IPS-18a (cell line): Measurements from ENCODE around the gene TDRD12.
"Not testable (repeated sequence)": the region's sequence is repeated elsewhere in the genome, so short reads cannot be mapped to it uniquely, and the experiment has no call there.

ENCODE experiments used
- H3K27ac ChIP-seq: one replicate; pipeline ENCODE4 v1.5.1; 2013; ENCODE audit warnings: low read length
- H3K27me3 ChIP-seq: one replicate; pipeline ENCODE4 v1.6.1; 2013; ENCODE audit warnings: mild to moderate bottlenecking, low read length; ENCODE audit not compliant: control insufficient read depth, insufficient read depth
- H3K36me3 ChIP-seq: one replicate; pipeline ENCODE4 v1.6.1; 2013; ENCODE audit warnings: low read depth, low read length; ENCODE audit not compliant: control insufficient read depth
- H3K4me1 ChIP-seq: one replicate; pipeline ENCODE4 v1.6.1; 2013; ENCODE audit warnings: low read depth, low read length; ENCODE audit not compliant: control insufficient read depth
- H3K4me3 ChIP-seq: one replicate; pipeline ENCODE4 v1.5.1; 2013; ENCODE audit warnings: low read length
- H3K9ac ChIP-seq: one replicate; pipeline ENCODE4 v1.6.1; 2013; ENCODE audit warnings: mild to moderate bottlenecking, low read length, moderate library complexity
- H3K9me3 ChIP-seq: one replicate; pipeline ENCODE4 v1.6.1; 2013; ENCODE audit warnings: low read depth, low read length; ENCODE audit not compliant: control insufficient read depth

TDRD12 gene

DNA sequence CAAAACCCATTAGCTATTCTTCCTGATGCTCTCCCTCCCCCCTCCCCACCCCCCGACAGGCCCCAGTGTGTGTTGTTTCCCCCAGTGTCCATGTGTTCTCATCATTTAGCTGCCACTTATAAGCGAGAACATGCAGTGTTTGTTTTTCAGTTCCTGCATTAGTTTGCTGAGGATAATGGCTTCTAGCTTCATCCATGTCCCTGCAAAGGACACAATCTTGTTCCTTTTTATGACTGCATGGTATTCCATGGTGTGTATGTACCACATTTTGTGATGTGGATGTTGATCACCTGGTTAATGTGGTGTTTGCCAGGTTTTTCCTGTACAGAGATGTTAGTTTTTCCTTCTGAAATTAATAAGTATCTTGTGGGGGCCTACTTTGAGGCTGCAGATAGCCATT lies 31.5 kb downstream of the TDRD12 start:
- H3K4me3 ChIP-seq = no peak overlapping the region
- no peak overlapping the region for H3K9ac ChIP-seq
- H3K27me3 ChIP-seq = no peaks in the 10 kb centered on the region
- no peaks in the 10 kb centered on the region for H3K36me3 ChIP-seq
- no peaks in the 10 kb centered on the region for H3K4me1 ChIP-seq
- H3K27ac ChIP-seq = no peak overlapping the region
- H3K9me3 ChIP-seq = no peaks in the 10 kb centered on the region

DNA sequence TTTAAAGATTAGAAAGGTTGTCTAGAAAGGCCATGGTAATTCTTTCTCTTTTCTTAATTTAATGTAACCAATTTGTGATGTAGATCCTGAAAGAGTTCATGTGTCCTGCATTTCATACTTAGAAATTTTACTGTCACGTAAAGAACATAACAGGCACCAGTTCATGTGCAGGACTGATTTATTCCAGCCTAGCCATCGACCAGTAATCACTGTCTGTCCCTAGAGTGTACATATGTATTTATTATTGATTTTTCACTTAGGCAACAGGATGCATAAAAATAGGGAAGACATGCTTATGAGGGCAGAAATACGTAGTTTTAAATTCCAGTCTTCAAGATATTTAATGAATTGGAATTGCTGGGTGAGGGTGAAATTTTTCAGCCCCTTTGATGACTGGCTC lies 37.6 kb downstream of the TDRD12 start:
- Histone ChIP-seq H3K4me1 (no peaks in the 10 kb centered on the region), H3K9ac (no peak overlapping the region), H3K27ac (no peak overlapping the region), H3K36me3 (no peaks in the 10 kb centered on the region), H3K4me3 (no peak overlapping the region), H3K9me3 (no peaks in the 10 kb centered on the region), H3K27me3 (no peaks in the 10 kb centered on the region)

DNA sequence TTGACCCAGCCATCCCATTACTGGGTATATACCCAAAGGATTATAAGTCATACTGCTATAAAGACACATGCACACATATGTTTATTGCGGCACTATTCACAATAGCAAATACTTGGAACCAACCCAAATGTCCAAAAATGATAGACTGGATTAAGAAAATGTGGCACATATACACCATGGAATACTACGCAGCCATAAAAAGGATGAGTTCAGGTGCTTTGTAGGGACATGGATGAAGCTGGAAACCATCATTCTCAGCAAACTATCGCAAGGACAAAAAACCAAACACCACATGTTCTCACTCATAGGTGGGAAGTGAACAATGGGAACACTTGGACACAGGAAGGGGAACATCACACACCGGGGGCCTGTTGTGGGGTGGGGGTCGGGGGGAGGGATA lies 45.8 kb downstream of the TDRD12 start:
- not testable (repeated sequence) for H3K27ac ChIP-seq, H3K4me1 ChIP-seq, H3K9ac ChIP-seq, H3K4me3 ChIP-seq, H3K9me3 ChIP-seq, H3K27me3 ChIP-seq, H3K36me3 ChIP-seq

DNA sequence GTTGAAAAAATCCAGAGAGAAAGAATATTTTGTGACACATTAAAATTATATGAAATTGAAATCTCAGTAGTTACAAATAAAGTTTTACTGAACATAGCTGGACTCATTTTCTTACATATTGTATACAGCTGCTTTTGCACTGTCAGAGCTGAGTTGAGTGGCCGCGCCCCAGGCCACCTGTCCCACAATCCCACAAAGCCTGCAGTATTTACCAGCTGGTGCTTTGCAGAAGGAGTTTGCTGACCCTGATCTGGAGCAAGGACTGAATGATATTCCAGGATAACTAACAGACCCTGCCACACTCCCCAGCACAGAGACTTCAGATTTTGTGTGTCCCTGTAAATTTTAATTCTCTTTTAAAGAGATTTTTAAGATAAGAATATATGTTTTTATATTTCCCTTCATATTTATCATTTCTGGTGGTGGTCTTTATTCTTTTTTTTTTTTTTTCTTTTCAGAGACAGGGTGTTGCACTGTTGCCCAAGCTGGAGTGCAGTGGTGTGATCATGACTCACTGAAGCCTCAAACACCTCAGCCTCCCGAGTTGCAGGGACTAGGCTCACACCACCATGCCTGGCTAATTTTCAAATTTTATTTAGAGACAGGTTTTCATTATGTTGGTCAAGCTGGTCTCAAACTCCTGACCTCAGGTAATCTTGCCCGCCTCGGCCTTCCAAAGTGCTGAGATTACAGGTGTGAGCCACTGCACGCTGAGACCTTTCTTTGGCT lies 48.5 kb downstream of the TDRD12 start:
- no peak overlapping the region for H3K27ac ChIP-seq
- no peaks in the 10 kb centered on the region for H3K9me3 ChIP-seq

DNA sequence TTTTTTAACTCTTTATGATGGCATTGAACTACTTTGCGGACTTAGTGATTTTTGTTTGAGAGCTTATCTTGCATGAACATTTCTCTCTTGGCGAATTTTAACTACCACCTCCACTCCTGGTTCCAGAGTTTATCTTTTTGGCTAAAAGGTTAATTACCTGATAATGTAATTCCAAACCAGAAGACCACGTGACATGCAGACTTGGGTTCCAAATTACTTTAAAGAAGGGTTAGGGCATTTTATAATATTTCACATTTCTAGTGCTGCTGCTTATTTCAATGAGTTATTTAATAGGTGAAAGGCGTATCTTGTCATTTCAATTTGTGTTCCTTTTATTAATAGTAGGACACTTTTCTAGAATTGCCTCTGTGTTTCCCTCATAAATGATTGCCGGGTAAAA lies 52.0 kb downstream of the TDRD12 start:
- H3K4me1 ChIP-seq = no peaks in the 10 kb centered on the region
- H3K27ac ChIP-seq = no peak overlapping the region
- H3K9me3 ChIP-seq = no peaks in the 10 kb centered on the region
- no peak overlapping the region for H3K9ac ChIP-seq
- H3K27me3 ChIP-seq = no peaks in the 10 kb centered on the region
- H3K4me3 ChIP-seq = no peak overlapping the region
- no peaks in the 10 kb centered on the region for H3K36me3 ChIP-seq

More for the DNA sequence above, 48.5 kb downstream of the TDRD12 start:
- Histone ChIP-seq H3K27me3 (no peaks in the 10 kb centered on the region), H3K36me3 (no peaks in the 10 kb centered on the region), H3K9ac (no peak overlapping the region), H3K4me3 (no peak overlapping the region), H3K4me1 (no peaks in the 10 kb centered on the region)

DNA sequence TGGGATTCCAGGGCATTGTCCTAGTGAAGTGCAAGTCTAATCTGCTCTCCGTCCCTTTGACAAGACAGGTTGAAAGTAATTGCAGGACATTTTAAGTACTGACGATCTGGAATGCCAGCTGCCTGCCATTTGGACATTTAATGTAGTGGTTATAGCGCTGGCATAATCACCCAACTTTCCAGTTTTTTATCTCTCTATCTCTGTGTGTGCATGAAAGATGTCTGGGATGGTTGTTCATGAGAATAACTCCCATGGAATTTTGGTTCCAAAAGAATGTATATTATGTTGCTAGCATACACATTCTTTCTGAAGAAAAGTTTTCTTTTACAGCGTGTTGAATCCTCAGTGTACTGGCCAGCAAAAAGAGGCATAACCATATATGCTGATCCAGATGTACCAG lies 53.6 kb downstream of the TDRD12 start:
- H3K27me3 ChIP-seq = no peaks in the 10 kb centered on the region
- no peaks in the 10 kb centered on the region for H3K36me3 ChIP-seq
- no peaks in the 10 kb centered on the region for H3K9me3 ChIP-seq
- H3K4me3 ChIP-seq = no peak overlapping the region
- H3K27ac ChIP-seq = no peak overlapping the region
- no peak overlapping the region for H3K9ac ChIP-seq
- no peaks in the 10 kb centered on the region for H3K4me1 ChIP-seq

DNA sequence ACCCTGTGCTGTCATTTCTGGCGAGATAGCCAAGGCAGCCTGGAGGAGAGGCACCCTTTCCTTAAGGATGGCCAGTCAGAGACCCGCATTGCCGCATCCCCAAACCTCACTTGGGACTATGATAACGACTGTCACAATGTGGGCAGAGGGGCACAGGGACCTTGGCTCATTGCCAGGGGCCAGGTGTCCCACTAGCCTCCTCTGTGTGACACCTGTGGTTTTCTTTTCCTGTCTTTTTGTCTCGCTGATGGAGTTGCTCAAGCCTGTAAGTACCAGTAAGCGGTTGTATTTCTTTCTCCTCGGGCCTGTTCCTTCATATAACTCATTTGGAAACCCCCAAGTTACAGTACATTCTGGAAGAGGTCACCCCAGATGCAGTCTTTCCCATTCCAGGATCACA lies 59.5 kb downstream of the TDRD12 start:
- H3K27ac ChIP-seq = no peak overlapping the region
- no peaks in the 10 kb centered on the region for H3K36me3 ChIP-seq
- H3K9me3 ChIP-seq = no peaks in the 10 kb centered on the region
- H3K4me3 ChIP-seq = no peak overlapping the region
- H3K9ac ChIP-seq = no peak overlapping the region
- no peaks in the 10 kb centered on the region for H3K27me3 ChIP-seq
- peaks cover 3% of the 10 kb centered on the region for H3K4me1 ChIP-seq

DNA sequence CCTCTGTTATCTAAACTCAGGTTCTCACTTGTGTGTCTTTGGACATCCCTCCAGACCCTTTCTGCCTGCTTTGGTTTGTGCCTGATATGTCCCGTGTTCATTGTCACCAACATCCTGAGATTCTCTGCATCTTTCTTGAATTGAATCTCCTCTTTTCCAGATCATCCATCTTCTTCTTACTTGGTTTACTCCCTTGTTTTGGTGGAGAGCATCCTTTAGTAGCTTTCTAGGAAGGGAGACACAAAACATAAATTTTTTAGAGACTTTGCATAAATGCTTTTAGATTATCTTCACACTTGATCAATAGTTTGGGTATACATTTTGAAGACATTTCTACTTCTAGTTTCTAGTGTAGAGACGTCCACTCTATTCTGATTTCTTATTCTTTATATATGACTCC lies 61.7 kb downstream of the TDRD12 start:
- Histone ChIP-seq H3K27ac (no peak overlapping the region), H3K4me1 (peaks cover 3% of the 10 kb centered on the region), H3K36me3 (no peaks in the 10 kb centered on the region), H3K27me3 (no peaks in the 10 kb centered on the region), H3K9me3 (no peaks in the 10 kb centered on the region), H3K9ac (no peak overlapping the region), H3K4me3 (no peak overlapping the region)

DNA sequence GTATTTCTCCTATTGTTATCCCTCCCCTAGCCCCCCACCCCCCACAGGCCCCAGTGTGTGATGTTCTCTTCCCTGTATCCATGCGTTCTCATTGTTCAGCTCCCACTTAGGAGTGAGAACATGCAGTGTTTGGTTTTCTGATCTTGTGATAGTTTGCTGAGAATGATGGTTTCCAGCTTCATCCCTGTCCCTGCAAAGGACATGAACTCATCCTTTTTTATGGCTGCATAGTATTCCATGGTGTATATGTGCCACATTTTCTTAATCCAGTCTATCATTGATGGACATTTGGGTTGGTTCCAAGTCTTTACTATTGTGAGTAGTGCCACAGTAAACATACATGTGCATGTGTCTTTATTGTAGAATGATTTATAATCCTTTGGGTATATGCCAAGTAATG lies 62.5 kb downstream of the TDRD12 start:
- not testable (repeated sequence) for H3K27me3 ChIP-seq, H3K36me3 ChIP-seq, H3K4me1 ChIP-seq, H3K9ac ChIP-seq, H3K4me3 ChIP-seq, H3K9me3 ChIP-seq, H3K27ac ChIP-seq

DNA sequence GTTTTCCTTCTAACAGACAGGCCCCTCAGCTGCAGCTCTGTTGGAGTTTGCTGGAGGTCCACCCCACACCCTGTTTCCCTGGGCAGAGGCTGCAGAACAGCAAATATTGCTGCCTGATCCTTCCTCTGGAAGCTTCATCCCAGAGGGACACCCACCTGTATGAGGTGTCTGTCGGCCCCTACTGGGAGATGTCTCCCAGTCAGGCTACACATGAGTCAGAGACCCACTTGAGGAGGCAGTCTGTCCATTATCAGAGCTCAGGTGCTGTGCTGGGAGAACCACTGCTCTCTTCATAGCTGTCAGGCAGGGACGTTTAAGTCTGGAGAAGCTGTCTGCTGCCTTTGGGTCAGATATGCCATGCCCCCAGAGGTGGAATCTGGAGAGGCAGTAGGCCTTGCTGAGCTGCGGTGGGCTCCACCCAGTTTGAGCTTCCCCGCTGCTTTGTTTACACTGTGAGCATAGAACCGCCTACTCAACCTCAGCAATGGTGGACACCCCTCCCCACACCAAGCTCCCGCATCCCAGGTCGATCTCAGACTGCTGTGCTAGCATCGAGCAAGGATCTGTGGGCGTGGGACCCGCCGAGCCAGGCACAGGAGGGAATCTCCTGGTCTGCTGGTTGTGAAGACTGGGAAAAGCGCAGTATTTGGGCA lies 67.7 kb downstream of the TDRD12 start:
- H3K4me3 ChIP-seq = peak overlapping the region; percentile 13
- not testable (repeated sequence) for H3K9me3 ChIP-seq, H3K27ac ChIP-seq, H3K27me3 ChIP-seq, H3K36me3 ChIP-seq, H3K4me1 ChIP-seq, H3K9ac ChIP-seq

DNA sequence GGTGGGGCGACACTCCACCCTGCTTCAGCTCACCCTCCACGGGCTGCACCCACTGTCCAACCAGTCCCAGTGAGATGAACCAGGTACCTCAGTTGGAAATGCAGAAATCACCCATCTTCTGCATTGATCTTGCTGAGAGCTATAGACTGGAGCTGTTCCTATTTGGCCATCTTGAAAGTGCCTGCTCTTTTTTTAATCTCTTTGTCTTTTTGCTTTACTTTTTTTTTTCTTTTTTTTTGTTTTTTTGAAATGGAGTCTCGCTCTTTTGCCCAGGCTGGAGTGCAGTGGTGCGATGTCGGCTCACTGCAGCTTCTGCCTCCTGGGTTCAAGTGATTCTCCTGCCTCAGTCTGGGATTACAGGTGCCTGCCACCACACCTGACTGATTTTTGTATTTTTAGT lies 68.3 kb downstream of the TDRD12 start:
- not testable (repeated sequence) for H3K4me1 ChIP-seq, H3K9me3 ChIP-seq, H3K27me3 ChIP-seq, H3K27ac ChIP-seq, H3K36me3 ChIP-seq, H3K9ac ChIP-seq
- peak overlapping the region; percentile 13 for H3K4me3 ChIP-seq

DNA sequence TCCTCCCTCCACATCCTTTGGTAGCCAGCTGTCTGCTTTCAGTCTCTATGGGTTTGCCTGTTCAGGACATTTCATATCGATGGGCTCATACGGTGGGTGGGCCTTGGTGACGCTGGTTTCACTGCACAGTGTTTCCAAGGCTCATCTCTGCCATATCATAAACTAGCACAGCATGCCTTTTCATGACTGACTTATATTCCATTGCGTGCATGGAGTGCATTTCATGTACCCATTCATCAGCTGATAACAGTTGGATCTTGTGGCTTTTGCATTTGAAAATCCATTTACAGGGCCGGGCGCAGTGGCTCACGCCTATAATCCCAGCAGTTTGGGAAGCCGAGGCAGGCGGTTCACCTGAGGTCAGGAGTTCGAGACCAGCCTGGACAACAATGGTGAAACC lies 69.9 kb downstream of the TDRD12 start:
- Histone ChIP-seq H3K9ac (no peak overlapping the region), H3K4me1 (peaks cover 7% of the 10 kb centered on the region), H3K4me3 (no peak overlapping the region), H3K27ac (no peak overlapping the region), H3K36me3 (no peaks in the 10 kb centered on the region), H3K9me3 (no peaks in the 10 kb centered on the region), H3K27me3 (no peaks in the 10 kb centered on the region)
